OCI-LY3 (cell line): Measurements from ENCODE around the gene SLC35A5.

Experiments used
- EZH2phosphoT487 ChIP-seq: fragments of 200-600 bp; shearing (Covaris generic); IDR thresholded peaks from 2 replicates; pipeline ENCODE4 v1.6.1; 2018; ENCODE audit warnings: antibody characterized with exemption, mixed run types, low read depth
- TF ChIP-seq, protein P1 (sequence below): fragments of 200-600, 300-600 bp; sonication (generic); IDR thresholded peaks from 2 replicates; pipeline ENCODE4 v1.5.1; 2014; ENCODE audit warnings: antibody characterized with exemption, low read length, low read depth

DNA sequence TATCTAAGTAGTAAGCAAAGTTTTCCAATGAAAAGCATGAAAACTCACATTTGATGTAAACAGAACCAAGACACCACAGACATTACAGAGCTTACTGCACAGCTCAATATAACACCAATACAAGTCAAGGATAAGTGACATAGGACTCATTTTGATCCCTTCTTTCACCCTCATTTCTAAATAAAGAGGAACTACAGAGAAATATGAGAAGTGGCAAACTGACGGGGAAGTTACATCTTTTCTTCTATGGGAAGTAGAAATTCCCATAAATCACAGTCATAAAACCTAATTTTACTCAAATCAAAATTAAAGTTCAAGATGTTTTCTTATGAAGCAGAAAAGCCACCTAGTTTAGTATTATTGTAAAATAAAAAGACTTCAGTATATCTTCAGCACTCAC, 3.9 kb upstream of the SLC35A5 start:
- TF ChIP-seq EZH2phosphoT487 = no peak
- TF ChIP-seq, protein P1, sequence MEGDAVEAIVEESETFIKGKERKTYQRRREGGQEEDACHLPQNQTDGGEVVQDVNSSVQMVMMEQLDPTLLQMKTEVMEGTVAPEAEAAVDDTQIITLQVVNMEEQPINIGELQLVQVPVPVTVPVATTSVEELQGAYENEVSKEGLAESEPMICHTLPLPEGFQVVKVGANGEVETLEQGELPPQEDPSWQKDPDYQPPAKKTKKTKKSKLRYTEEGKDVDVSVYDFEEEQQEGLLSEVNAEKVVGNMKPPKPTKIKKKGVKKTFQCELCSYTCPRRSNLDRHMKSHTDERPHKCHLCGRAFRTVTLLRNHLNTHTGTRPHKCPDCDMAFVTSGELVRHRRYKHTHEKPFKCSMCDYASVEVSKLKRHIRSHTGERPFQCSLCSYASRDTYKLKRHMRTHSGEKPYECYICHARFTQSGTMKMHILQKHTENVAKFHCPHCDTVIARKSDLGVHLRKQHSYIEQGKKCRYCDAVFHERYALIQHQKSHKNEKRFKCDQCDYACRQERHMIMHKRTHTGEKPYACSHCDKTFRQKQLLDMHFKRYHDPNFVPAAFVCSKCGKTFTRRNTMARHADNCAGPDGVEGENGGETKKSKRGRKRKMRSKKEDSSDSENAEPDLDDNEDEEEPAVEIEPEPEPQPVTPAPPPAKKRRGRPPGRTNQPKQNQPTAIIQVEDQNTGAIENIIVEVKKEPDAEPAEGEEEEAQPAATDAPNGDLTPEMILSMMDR = no peak
